K562 treated with DMSO at 1 percent for 4 hours (cell line): ENCODE data around the gene CNOT2. TPM values are rescaled to one million over a fixed set of nuclear protein-coding genes. Genes with fewer than 3 reads are reported as not detected.

Experiments used
- total RNA-seq: library from RNA; unstranded; fragments of 300-600 nt; gene quantifications from 2 replicates; pipeline ENCODE4 v1.2.3, GENCODE V29; 2022; ENCODE audit not compliant: insufficient read depth

The CNOT2 gene, protein sequence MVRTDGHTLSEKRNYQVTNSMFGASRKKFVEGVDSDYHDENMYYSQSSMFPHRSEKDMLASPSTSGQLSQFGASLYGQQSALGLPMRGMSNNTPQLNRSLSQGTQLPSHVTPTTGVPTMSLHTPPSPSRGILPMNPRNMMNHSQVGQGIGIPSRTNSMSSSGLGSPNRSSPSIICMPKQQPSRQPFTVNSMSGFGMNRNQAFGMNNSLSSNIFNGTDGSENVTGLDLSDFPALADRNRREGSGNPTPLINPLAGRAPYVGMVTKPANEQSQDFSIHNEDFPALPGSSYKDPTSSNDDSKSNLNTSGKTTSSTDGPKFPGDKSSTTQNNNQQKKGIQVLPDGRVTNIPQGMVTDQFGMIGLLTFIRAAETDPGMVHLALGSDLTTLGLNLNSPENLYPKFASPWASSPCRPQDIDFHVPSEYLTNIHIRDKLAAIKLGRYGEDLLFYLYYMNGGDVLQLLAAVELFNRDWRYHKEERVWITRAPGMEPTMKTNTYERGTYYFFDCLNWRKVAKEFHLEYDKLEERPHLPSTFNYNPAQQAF
- total RNA-seq: 19.1 and 28.8 TPM in 2 replicates

DNA sequence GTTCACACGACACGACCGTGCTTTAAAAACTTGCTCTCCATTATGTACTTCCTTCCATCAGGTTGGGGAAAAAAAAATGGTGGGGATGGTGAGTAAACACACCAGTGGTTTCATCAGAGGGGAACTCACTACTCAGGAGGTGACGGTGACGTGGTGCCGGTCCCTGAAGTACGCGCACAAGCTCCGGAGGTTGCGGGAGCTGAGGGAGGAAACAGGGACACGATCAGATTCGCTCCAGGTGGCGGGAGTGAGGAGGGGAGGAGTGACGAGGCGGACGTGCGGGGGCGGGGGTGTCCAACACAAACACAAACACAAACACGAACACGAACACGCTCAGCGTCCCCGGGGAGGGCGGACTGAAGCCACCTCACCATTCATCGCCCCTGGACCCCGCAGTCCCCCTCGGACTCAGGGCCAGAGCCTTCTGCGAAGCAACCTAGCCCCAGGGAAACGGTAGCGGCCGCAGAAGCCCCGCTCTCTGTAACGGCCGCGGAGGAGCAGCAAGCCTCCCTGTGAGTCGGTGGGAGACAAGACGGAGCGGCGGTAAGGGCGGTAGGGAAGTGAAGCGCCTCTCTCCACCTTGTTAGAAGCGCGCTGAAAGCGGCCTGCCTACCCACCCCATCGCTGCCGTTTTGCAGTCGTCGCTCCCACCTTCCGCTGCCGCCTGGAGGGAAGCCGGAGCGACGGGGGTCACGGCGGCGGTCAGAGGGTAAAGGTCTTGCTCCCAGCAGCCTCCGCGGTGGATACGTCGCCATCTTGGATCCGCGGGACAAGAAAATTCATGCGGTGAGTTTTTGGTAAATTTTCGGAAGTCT, at the start of gene CNOT2:
TSS of gene CNOT2 (plus strand) at position 739 of the 815 bp plus-strand sequence. CDS start 34,794 bp downstream, outside the sequence.

DNA sequence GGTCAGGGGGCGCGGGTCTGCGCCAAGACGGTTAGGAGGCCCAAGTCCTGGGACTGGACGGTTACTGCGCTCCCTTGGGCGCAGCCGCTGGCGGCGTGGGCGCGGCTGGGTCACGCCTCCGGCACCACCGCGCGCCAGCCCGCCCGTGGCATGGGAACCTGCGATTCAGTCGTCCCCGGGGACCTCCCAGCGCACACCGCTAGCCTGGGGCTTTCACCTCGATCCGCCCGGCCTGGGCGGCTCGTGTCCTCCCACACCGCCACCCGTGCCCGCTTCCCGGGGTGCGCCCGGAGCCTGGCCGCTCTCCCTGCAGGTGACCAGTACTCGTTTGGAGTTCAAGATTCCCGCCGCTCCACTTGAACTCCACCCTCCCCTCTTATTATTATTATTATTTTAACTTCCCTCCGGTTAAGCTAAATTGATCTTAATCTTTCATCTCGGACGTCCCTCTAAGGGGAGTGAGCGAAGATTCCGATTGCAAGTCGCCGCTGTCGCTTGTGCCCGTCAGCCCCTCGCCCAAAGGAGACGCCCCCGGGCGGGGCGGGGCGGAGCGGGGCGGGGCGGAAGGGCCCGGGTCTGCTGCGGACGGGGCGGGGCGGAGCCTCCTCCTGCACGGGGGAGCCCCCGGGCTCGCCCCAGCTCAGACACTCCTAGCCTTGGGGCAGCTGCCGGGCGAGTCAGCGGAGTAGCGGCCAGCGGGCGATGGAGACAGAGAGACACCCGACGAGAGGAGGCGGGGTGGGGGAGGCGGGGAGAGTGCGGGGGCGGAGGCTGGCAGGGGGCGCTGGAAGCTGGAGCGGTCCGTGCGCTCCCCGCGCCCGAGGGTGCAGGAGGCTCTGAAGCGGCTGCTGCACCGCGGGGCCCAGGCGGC, 122.7 kb downstream of the CNOT2 start, which contains the start of gene KCNMB4:
TSS of gene KCNMB4 (plus strand) at position 643 of the 871 bp plus-strand sequence. CDS start 445 bp downstream, outside the sequence.

Other genes with a start within 250 kb of the CNOT2 start
- gene KCNMB4, start 122.9 kb downstream of the CNOT2 start, total RNA-seq: not detected in 2 replicates